A204.1 (cell line): ENCODE measurements around the gene CHST1.

ENCODE experiments used
- FAIRE-seq: peaks from 2 replicates; lab custom pipeline; 2012; peaks lifted over from hg19 to GRCh38; lab: Jason Lieb, UNC

CHST1 gene

DNA sequence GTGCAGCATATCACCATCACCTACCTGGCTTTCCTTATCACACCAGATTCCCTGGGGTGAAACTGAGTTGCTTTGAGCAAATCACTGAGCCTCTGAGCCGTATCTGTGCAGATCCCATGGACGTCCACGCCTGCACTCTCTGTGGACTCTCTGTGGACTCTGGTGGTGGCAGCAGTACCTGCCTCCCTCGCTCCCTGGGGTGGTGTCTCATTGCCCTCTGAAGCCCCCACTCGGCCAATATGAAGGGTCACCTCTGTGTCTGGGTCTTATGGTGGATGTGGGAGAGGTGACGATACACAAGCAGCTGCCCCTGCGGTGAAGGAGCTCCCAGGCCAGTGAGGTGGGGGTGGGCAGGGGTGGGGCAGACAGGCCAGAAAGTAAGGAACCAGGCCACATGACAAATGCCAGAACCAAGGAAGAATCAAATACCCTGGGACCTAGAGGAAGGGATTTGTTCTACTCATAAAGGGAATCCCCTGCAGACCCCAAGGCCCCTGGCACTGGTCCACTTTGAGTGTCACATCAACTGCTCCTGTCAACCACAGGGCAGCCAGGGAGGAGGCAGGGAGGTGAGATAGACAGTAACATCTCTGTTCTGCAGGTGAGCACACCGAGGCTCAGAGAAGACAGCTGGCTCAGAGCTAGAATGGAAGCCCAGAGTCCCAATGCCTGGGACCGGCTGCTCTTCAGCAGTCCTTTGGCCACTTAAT, 9.2 kb upstream of the CHST1 start:
- FAIRE-seq = no peak

DNA sequence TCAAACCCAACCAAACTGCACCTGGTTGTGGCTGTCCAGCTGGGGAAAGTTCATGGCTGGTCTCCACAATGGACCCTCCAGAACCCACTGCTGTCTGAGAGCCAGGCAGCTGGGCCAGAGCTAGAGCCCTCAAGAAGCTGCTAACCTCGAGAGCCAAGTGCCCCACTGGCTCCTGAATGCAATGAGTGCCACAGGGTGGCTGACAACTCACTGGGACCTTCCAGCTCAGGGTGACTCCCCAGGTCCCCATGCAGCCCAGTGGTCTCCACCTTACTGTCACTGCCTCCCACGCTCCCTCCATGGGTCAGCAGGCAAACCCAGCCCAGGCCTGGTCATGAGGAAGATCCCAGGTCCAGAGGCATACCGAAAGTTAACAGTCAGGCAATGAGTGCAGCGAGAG, 8.0 kb upstream of the CHST1 start:
- FAIRE-seq = no peak

DNA sequence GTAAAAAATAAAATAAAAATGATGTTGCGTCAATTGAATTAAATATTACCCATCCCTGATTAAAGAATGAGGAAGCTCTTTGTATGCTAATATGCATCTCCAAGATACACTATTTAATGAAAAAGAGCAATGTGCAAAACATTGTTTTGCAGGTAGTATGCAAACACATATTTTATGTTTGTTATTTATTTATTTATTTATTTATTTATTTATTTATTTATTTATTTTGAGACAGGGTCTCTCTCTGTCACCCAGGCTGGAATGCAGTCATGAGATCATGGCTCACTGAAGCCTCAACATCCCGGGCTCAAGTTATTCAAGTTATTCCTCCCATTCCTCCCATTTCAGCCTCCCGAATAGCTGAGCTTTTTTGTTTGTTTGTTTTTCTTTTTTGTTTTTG, 7.2 kb upstream of the CHST1 start:
- no peak for FAIRE-seq

DNA sequence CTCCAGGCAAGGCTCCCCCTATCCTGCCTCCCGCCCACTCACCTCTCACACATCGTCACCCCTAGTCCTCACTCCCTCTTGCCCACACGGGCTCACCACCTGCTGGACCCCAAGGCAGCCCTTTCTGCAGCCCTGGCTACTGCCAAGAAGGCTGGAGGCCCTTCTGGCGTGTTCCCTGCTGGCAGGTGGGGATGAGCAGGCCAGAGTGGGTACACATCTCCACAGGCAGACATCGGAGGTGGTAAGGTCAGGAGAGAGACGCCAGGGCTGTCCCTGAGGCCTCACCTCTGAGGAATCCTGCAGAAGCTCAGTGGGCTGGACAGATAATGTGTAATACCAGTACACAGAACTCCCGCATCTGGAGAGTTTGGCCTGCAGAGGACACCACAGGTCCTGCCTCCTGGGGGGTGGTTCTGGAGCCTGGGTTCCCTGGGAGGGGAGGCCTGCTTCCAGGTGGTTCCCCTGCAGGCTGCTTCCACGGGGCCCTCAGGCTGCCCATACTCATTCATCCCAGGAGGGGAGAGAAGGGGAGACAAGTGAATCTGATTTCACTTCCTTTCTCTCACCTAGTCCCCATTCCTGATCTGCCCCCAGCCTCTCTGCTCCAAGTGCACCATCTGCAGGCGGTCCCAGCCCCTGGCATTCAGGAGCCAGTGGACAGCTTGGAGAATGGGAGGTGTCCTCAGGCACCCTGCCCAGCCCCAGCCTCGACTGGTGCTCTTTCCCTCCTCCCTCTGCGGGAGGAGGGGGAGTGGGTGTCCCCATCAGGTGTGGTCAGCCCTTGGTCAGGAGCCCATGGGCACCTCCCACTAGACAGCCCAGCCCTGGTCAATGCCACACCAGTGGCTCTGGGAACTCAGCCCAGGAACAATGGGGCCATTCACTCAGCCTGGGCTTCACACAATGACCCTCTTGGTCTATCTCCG, 6.1 kb upstream of the CHST1 start:
- FAIRE-seq = no peak

DNA sequence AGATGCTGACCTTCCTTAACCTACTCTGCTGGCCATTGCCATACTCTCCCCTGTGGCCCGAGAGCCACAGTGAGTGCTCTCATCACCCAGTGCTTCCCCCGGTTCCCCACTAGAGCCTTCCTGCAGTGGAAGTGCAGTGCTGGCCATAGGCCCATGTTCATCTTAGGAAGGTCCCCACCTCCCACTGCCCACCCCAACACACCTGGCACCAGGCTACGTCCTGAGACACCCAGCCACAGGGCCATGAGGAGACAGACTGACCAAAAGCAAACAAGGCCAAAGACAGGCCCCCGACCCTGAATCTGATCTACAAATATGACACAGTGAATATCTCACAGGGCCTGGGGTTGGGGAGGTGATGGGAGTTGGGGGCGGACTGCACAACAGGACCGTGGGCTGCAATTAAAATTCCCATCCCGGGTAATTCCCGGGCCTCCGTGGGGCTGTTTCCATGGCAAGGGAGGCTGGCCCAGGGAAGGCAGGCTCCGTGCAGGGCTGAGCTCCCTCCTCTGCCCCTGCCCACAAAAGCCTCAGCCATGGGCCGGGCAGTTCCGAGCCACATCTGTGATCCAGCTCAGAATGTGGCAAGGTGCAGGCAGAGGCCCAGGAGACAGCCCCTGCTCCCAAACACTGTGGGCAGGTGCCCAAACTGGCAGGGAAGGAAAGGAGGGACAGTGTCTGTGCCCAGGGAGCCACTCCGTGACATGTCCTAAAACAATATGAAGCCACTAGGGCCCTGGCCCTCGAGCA, 5.1 kb upstream of the CHST1 start:
- FAIRE-seq = no peak

DNA sequence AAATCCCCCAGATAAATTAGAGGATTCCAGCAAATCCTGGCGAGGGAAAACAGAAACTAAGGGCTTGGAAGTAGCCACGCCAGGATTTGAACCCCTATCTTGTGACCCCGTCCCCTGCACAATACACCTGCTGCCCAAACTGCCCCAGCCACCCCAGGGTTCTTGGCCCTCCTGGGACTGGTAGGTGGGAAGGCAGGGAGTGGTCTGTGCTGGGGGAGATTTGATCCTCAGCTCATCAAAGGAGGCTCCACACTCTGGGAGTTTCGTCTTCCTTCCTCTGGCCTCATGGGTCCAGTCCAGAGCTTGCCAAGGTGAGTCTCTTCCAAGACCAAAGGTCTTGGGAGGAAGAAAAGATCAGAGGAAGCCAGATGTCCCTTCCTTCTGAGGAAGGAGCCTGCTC, 4.5 kb upstream of the CHST1 start:
- FAIRE-seq = no peak

DNA sequence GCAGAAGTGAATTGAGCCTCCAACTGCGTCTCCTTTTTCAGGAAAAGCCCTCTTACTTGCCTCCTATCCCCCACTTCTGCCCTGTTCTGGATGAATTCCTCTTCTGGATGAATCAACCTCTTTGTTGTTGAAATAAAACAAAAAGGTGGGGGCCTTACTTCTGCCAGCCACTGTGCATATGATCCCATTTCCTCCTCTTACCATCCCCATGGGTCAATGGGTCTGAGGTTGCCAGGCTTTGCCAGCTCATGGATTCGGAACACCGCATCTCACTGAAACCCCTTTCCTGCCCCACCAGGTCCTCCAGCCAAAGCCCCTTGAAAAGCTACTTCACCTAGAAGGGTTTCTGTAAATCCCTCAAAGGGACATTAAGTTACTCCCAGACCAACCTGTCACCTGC, 3.7 kb upstream of the CHST1 start:
- FAIRE-seq = no peak

DNA sequence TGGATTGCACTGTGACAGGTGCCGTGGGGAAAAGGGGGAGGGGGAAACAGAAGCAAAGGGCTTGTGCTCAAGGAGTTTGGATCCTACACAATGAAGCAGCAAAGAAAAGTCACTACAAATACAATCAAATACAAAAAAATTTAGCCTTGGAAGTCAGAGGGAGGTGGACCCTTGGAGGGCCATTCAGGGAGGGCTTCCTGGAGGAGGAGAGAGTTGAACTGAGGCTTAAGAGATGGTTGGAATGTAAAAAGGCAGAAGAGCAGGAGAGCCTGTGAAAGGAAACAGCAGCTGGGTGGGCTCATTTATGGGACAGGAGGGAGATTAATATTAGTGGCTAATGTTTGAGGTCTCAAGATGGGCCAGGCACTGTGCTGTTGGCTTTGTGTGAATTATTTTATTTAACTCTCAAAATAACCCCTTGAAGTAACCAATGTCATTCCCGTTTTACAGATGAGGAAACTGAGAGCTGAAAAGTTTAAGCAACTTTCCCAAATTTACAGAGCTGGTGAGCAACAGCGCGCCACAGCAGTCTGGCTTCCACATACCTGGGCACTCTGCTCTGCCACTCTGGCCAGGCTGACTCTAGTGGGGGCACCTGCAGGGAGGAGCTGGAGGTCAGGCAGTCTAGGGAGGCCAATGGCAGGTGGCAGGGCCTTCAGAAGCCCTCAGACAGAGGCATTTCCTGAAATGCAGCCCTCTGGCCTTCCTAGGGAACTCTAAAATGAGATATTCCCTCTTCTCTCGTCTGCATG, 2.7 kb upstream of the CHST1 start:
- FAIRE-seq = no peak

DNA sequence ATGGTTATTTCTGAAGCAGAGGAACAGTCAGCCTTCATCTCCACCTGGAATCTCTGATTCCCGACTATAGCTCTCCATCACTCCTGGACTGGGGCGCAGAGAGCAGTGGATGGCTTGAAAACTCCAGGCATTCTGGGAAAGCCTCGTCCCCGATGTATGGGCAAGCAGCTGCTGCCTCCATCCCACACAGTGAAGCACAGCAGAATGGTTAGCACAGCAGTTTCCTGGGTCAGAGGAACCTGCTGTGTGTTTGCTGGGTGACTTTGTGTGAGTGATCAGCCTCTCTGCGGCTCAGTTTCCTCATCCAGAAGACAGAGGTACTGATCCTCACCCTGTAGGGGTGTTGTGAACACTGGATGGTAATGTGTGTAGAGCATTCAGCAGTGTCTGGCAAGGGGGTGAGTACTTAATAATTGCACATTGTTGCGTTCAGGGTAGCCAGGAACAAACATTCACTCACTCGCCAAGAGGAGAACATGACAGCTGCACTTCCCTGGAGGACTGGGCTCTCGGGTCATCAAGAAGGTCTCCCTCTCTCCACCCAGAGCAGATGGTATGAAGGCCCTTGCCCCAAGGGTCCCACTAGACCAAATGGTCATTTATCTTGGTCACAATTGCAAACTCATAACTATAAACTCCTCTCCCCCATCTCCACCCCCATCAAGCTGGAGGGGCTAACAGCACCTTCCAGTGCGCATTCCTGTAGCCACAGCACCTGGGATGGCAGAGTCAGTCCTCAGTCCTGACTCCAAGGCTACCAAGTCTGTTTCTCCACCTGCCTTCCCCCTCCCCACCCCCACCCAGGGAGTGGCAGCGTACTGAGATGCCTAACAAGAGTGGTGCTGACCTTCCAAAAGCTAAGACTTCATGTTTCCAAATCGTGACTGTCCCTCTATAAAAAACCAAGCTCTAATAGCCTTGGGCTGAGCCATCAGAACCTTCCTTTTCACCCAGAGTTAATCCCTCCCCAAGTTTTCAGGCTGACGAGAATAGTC, 1.5 kb upstream of the CHST1 start:
- FAIRE-seq = no peak

DNA sequence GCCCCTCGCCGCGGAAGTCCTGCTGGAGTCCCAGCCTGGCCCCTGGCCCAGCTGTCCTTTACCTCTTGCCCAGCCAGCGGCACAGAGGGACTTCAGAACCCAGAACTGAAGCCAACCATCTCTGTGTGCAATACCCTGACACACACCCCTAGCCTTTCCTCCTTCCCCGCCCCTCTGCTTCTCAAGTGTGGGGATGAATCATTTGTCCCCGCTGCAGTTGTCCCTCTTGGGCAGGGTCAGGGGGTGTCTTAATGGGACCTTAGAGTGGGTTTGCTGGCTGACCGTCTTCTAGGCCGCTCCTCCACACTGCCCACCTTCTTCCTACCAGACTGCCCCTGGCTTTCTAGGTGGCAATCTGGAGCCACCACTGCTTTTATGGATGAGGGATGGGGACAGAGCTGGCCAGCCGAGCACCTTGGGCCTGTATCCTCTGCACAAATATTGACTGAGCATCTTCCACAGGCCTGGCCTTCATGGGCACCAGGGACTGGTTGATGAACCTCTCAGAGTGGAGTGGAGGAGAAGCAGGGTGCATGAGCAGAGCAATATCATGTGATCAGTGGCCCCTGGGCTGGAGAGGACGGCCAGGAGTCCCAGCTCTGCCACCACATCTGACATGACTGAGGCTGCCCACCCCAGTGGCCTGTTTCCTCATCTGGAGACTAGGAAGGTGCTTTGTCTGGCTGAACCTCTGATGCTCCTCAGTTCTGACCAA, 668 bp upstream of the CHST1 start:
- FAIRE-seq = no peak

DNA sequence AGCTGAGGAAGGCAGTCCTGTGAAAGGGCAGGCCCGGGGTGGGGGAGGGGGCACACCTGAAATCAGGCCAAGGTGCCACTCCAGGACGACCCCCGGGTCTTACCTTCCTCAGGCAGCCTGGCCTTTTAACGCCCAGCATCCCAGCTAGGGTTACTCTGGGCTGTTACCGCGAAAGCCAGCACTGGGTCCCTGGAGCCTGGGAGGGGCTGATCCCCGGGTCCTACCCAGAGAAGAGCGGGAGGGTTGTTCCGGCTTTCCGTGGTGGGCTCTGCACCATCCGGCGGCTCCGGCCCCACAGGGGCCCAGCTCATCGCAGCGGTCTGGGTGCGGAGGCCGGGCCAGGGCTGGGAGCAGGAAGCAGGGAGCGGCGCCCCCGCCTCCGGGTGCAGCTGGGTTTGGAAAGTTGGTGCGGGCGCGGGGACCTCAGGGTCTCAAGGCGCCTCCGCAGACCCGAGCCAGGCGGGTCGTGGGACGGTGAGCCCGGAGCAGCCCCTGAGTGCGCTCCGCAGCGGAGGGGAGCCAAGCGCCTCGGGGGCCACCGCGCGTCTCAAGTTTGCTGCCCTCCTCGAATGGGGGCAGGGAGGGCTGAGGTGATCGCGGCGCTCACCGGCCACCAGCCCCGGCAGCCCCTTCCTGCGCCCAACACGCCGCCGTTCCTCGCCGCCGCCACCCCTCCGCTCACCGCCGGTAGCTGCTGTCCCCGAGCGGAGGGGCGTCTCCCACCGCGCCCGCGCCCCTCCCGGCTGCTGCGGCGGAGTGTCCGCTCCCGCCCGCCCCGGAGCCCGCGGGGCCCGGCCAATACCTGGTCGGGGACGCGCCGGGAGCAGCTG, 831 bp downstream of the CHST1 start:
- FAIRE-seq = no peak

DNA sequence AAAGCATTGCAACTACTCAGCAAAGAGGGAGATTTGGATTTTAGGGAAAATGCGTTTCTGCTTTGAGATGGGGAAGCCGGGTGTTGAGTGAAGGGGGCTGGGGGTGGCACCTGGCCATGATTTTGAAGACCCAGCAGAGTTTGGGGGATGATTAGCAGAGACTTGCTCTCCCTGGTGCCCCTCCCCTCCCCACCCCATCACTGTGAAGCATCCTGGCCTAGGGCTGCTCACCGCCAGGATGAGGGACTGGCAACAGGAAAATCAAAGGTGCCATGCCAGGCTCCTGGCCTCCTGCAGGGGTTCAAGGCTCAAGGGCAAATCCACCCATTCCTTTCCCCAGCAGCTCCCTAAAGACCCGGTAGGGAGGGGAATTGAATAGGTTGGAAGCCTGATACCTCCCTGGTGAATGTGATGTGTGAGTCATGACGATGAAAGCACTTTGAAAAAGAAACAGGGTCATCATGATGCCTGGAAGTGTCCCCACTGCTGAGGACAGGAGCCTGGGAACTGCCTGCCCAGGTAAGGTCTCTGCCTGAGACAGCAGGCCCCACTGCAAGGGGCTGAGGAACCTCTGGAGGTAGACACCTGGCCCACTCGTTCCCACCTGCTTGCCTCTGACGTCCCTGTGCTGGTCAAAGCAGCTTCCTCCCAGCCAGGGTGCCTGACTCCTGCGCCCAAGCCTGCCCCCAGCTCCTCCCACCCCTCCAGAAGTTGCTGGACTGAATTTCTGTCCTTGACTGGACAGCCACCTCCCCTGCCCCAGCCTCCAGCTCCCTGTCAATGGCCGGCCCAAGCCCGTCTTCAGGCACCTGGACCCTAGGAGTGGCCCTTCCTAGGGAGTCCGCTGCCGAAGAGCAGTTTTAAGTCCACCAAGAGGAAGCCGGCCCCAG, 1.7 kb downstream of the CHST1 start:
- no peak for FAIRE-seq

DNA sequence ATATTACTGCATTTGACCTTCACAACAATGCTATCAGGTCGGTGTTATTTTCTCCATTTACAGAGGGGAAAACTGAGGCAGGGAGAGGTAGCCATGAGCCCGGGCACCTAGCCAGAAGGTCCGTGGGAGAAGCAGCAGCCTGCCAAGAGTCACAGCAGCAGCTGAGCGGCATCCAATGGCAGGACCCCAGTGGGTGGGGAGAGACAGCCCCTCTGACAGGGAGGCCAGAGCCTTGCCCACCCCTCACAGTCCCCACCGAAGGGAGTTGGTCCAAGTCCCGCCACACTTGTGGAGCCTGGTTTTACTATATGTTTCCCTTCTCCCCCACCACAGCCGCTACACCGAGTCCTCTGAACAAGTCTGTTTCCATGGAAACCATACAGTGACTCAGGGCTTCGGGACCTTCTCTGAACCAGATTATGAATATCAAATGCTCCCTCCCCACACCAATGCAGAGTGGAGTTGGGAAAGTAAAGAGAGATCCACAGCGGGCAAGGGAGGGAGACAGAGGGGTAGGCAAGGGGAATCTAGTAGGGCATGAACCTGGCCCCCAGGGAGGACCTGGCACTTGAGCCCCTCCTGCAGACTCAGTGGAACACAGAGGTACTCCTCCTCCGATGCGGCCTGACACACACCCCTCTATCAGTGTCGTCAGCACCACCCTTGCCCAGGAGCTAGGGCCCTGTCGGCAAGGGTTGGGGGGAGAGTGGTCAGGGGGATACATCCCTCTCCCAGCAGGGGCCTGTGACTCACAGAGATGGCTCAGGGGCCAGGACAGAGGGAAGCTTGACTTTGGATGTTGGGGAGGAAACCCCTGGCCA, 2.5 kb downstream of the CHST1 start:
- FAIRE-seq = no peak

DNA sequence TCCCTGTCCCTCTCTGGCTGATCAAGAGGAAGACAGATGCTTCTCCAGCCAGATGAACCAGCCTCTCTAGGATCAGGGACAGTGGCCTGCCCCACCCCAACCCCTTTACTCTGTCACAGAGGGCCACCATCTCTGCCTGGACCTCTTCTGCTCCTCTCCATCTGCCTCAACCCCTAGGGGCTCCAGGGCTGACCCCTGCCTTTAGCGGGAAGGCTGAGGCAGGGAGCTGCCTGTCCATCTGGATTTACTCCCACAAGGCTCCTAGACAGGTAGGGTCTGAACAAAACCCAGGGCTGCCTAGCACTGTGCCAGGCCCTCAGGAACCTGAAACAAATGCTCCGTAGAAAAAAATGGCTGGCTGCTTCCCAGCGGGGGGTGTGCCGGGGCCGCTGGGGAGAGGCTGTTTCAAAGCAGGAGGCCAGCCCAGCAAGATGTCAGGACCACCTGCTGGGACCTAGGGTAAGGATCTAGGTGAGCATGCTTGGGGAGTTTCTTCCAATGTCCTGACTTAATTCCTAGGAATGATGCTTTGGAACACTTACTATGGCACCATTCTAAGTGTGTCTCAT, 3.2 kb downstream of the CHST1 start:
- no peak for FAIRE-seq

DNA sequence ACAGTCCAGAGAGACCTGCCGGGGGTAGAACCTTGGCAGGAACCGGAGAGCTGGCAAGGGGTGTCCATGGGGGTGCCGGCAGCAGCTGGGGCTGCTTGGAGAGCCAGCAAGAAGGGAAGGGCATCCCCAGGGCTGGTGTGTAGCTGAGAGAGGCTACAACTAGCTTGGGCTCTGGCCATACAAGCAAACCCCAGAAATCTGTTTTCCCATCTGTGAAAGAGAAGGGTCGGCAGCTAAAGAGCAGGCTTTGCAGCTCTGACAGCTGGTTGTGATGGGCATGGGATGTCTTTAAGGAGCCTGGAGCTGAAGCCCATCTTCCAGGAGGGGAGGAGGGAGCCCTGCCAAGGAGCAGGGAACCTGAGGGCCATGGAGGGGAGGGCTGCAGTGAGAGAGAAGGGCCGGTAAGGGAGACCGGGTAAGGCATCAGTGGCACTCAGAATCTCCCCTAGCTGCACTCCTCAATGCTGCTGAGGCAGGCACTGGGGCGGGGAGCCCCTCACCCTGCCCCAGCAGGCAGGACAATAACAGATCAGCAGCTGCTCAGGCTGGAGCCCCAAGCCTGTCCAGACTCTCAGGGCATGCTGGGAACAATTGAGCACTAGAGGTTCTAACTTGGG, 3.9 kb downstream of the CHST1 start:
- no peak for FAIRE-seq

DNA sequence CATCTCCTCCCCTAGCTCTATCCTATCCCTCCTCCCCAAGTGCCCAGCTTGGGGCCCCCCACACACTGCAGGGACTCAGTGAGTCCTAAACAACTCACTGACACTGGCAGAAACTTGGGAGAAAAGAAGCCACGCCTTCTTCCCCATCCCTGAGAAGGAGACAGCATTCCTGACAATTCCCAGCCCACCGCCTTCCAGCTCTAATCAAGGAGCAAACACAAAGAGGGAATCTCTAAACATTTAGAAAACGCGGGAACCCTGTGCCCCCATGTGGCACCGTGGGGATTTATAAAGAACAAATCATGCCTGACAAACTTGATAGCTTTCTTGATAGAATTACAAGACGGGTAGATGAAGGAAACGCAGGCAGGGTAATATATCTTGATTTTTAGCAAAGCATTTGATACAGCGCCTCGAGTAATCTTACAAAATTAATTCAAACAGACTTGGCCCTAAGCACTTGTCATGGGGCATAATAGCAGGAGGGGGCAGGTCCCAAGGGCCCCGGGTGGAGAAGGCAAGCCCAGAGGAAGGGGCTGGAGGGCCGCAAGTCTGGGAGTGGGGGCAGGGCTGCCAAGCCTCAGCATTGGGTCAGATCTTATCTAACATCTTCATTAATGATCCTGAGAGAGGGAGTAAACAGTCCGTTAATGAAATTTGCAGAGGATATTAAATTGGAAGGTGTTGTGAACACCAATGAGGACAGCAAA, 4.5 kb downstream of the CHST1 start:
- FAIRE-seq = no peak
